ENCODE measurements around the gene SPAG6.
"Not testable (repeated sequence)": the region's sequence is repeated elsewhere in the genome, so short reads cannot be mapped to it uniquely, and the experiment has no call there.

The SPAG6 gene

DNA sequence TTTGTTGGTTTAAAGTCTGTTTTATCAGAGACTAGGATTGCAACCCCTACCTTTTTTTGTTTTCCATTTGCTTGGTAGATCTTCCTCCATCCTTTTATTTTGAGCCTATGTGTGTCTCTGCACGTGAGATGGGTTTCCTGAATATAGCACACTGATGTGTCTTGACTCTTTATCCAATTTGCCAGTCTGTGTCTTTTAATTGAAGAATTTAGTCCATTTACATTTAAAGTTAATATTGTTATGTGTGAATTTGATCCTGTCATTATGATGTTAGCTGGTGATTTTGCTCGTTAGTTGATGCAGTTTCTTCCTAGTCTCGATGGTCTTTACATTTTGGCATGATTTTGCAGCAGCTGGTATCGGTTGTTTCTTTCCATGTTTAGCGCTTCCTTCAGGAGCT lies 61.6 kb downstream of the SPAG6 start:
- H3K4me1 Mint-ChIP-seq; ATAC-seq (replicated peaks); H3K36me3 Mint-ChIP-seq; H3K4me3 Mint-ChIP-seq; DNase-seq; H3K9me3 Mint-ChIP-seq; H3K27ac Mint-ChIP-seq: not testable (repeated sequence)
- peaks cover 12 to 16% of the 10 kb centered on the region in 2 donors for H3K27me3 Mint-ChIP-seq

DNA sequence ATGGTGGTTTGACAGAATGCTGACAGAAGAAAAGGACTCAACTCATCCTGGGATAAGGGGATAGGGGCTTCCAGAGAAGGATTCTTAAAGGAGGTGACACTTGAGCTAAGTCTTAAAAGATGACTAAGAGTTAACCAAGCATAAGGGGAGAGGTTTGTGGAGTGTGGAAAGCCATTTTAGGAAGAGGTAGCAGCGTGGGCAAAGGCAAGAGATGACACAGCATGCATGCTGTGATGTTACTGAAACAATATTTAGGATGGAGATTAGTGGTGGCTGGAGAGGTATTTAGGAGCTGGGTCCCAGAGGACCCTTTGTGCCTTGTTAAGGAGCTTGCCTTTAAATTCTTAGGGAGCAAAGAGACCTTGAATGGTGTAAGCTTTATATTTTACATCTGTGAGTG lies 65.1 kb downstream of the SPAG6 start:
- Mint-ChIP-seq H3K4me1 (no peaks in the 10 kb centered on the region), H3K27me3 (peaks cover 12 to 16% of the 10 kb centered on the region in 2 donors), H3K4me3 (no peak overlapping the region), H3K27ac (no peak overlapping the region), H3K36me3 (peaks cover 3 to 4% of the 10 kb centered on the region in 2 donors), H3K9me3 (peaks cover 6% of the 10 kb centered on the region in 2 donors)
- DNase-seq (no peak), ATAC-seq (replicated peaks) (no peak)

DNA sequence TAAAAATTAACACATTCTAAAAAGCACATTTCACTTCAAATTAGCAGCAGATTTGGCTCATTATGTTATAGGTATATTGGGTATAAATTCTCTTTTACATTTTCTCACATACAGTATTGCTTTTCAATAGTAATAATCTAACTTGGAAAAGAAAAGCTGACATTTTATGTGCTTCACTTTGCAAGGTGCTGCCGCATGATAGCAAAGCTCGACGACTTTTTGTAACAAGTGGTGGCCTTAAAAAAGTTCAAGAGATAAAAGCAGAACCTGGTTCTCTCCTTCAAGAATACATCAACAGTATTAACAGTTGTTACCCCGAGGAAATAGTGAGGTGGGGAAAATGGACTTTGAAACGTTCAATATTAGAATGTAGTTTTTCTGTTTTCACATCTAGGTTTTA lies 65.5 kb downstream of the SPAG6 start:
- Mint-ChIP-seq H3K9me3 (peaks cover 6% of the 10 kb centered on the region in 2 donors), H3K4me1 (no peaks in the 10 kb centered on the region), H3K36me3 (peaks cover 3 to 4% of the 10 kb centered on the region in 2 donors), H3K4me3 (no peak overlapping the region), H3K27me3 (peaks cover 12 to 16% of the 10 kb centered on the region in 2 donors), H3K27ac (no peak overlapping the region)
- ATAC-seq (replicated peaks) (no peak), DNase-seq (no peak)

DNA sequence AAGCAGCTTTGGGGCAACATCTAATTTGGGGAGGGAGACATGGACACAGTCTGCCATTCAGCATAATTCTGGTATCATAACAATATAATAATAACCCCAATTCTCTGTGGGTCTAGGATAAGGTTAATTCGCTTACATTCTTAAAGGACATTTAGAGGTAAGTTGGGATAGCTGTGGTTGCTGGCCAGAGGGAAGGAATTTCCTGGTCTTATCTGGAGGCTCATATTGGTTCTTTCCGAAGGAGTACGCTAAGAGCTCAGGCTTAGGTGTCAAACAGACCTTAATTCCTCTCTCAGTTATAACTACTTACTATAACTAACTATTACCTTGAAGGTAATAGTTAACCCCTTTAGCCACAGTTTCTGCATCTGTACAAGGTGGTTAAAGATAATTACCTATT lies 68.8 kb downstream of the SPAG6 start:
- no peak overlapping the region for H3K27ac Mint-ChIP-seq
- H3K36me3 Mint-ChIP-seq: no peaks in the 10 kb centered on the region
- no peak overlapping the region for H3K4me3 Mint-ChIP-seq
- ATAC-seq (replicated peaks): no peak
- peaks cover 8 to 9% of the 10 kb centered on the region in 2 donors for H3K27me3 Mint-ChIP-seq
- no peaks in the 10 kb centered on the region for H3K4me1 Mint-ChIP-seq
- DNase-seq: no peak
- H3K9me3 Mint-ChIP-seq: no peaks in the 10 kb centered on the region

DNA sequence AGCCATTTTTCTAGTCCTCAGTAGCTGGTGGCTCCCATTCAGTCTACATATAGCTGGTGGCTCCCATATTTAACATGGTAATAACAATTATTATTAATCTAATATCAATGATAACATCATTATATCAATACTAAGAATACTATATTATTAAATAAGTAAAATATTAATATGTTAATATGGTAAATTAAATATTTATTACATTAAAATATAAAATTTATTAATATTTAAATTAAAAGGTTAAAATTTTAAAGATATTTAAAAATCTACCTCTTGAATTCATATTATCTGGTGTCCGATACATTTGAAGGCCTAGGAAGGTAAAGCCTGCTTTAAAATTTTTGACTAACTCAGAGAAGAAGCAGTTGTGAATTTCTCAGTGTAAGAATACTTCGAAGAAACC lies 69.8 kb downstream of the SPAG6 start:
- no peak for ATAC-seq (replicated peaks)

DNA sequence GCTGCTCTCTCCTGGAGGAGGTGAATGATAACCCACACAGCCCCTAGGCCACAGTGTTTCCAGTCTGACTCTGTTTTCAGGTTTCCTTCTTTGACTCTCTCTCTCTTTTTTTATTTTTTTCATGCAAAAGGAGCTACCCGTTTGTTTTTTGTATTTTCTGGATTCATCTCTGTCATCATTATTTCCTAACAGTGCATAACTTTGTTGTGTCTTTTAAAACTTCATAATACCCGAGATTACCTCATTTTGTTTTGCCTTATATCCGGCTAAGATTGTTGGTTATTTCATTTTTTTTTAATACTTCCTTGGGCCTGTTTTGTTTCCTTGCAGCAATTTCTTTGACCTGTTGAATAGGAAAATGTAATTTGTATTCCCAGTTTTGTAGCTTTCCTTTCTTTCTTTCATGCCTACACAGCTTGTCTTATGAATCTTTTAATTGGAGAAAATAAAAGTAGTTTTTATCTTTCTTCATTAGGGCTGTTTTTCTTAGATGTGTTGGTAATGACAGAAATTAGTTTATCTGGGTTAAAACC lies 72.5 kb downstream of the SPAG6 start:
- no peak for ATAC-seq (replicated peaks)
- H3K4me1 Mint-ChIP-seq: peaks cover 0 to 1% of the 10 kb centered on the region in 2 donors
- H3K4me3 Mint-ChIP-seq: no peak overlapping the region
- no peaks in the 10 kb centered on the region for H3K36me3 Mint-ChIP-seq
- H3K9me3 Mint-ChIP-seq: no peaks in the 10 kb centered on the region
- no peak for DNase-seq
- no peaks in the 10 kb centered on the region for H3K27me3 Mint-ChIP-seq
- H3K27ac Mint-ChIP-seq: no peak overlapping the region

More for the DNA sequence above, 69.8 kb downstream of the SPAG6 start:
- Mint-ChIP-seq H3K4me3 (no peak overlapping the region), H3K27me3 (peaks cover 4 to 5% of the 10 kb centered on the region in 2 donors), H3K36me3 (no peaks in the 10 kb centered on the region), H3K9me3 (no peaks in the 10 kb centered on the region), H3K4me1 (no peaks in the 10 kb centered on the region), H3K27ac (no peak overlapping the region)
- no peak for DNase-seq

DNA sequence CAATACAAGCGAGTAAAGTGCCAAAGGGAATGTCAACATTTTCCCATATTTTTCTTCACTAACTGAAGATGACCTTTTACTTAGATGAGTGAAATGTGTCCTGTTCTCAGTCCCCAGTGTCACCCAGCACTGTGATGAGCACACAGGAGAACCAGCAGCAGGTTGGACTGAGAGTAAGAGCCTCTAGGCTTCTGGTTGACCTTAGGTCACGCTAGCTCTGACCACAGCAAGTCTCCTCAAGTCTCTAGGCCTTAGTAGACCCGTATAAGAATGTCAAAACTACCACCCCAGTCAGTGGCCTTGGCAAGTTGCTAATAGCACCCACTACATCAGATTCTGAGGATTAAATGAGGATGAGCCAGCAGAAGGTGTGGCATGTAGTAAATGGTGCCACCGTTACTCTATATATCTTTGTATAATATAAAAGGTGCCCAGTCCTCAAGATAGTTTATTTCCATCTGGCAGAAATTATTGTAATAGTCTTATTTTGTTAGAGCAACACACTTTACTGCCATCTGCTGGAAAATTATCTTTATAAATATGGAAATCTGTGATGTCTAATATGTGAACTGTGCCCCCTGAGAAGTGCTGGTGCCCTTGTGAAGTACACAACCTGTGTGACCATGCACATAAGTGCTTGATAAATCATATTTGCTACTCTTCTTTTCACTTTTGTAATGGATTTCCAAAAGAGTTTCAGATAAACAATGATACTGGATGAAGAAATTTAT lies 75.7 kb downstream of the SPAG6 start:
- Mint-ChIP-seq H3K27ac (no peak overlapping the region), H3K27me3 (no peaks in the 10 kb centered on the region), H3K4me3 (no peak overlapping the region), H3K9me3 (no peaks in the 10 kb centered on the region), H3K36me3 (no peaks in the 10 kb centered on the region), H3K4me1 (peaks cover 6% of the 10 kb centered on the region in 2 donors)
- DNase-seq (no peak), ATAC-seq (replicated peaks) (peak in 1 of 2 donors; percentile 46)

DNA sequence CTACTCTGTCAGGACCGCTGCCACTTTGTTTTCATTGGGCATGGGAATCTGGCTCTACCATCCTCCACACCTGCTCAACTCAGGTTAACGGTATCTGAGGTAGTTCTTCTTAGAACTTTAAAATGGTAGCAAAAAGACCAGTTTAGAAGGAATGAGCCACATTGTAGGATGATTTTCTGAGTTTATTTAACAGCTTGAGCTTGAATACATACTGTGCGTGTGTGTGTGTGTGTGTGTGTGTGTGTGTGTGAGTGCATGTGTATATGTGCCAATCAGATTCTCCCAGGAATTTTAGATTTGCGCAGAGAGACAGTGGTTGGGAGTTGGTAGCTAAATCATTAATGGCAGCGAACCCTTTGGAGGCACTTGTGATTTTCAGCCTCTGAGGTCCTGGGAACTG lies 81.4 kb downstream of the SPAG6 start:
- Mint-ChIP-seq H3K9me3 (no peaks in the 10 kb centered on the region), H3K36me3 (no peaks in the 10 kb centered on the region), H3K27me3 (peaks cover 13 to 14% of the 10 kb centered on the region in 2 donors), H3K4me3 (no peak overlapping the region), H3K4me1 (peaks cover 9 to 17% of the 10 kb centered on the region in 2 donors), H3K27ac (no peak overlapping the region)
- no peak for ATAC-seq (replicated peaks)
- DNase-seq: no peak

DNA sequence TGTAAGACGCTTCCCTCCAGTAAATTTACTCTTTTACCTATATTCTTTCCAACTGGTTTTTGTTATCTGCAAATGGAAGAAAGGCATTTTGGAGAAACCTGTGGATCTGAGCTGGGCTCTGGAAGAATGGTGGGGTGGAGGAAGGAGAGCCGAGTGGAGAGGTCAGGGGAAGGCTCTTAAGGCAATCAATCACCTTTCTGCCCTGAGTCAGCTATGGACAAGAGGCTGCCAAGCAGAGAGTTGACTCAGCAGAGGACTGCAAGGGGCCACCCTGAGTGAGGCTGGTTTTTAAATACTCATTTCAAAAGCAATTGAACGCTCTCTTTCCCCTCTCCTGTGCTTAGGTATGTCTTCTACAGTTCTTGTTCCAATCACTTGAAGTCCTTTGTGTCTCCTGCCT lies 81.8 kb downstream of the SPAG6 start:
- H3K27me3 Mint-ChIP-seq: peaks cover 13 to 14% of the 10 kb centered on the region in 2 donors
- peak in 1 of 2 donors; percentile 50 for ATAC-seq (replicated peaks)
- H3K4me3 Mint-ChIP-seq: no peak overlapping the region
- H3K27ac Mint-ChIP-seq: peak overlapping the region; percentile 65
- DNase-seq: no peak
- H3K9me3 Mint-ChIP-seq: no peaks in the 10 kb centered on the region
- no peaks in the 10 kb centered on the region for H3K36me3 Mint-ChIP-seq
- peaks cover 9 to 17% of the 10 kb centered on the region in 2 donors for H3K4me1 Mint-ChIP-seq

DNA sequence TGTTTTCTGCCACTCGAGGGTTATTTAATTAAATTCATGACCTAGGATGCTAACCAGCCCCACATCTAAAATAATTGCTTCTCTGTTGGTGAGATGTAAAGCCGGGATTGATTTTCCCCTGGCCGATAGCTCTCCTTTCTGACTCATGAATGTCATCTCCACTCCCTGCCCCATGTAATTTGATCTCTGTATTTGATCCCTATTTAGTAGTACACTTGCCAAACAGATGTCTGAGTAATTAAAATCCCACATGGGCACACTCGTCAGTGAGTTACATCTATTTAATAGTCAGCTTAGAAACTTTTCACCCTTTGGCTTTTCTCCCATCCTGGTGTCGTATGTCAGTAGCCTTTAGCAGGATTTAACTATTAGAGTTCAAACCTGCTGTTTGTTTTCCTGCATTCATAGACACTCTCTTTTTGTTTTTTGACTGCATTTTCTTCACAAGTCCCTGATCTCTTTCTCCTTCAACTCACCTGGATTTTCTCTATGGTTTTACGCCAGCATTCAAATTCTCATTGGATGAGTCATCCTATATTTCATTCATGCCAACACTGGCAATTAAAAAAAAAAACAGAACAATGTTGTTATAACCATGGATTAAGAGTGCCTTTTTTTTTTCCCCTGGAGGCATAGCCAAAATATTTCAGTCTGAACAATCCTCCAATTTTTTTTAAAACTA lies 82.7 kb downstream of the SPAG6 start:
- Mint-ChIP-seq H3K27me3 (peaks cover 13 to 14% of the 10 kb centered on the region in 2 donors), H3K27ac (no peak overlapping the region), H3K36me3 (no peaks in the 10 kb centered on the region), H3K9me3 (no peaks in the 10 kb centered on the region), H3K4me1 (peaks cover 9 to 17% of the 10 kb centered on the region in 2 donors), H3K4me3 (no peak overlapping the region)
- DNase-seq: no peak
- ATAC-seq (replicated peaks): no peak

DNA sequence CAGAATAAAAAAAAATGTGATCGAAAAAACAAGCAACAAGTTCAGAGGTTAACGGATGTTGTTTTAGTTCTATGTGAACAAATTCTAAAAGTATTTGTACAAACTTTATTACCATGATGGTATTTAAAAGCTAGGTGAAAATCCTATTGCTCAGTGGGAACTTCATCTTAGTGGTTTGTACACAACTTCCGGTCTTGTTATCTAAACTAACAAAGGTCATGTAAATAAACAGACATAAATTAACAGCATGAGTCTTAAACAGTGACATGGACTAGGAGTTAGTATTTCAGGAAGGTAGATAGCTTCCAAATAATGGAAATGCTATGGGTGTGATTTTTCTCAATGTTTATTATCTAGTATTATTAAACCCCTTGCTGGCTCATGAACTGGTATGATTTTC lies 83.8 kb downstream of the SPAG6 start:
- H3K36me3 Mint-ChIP-seq: no peaks in the 10 kb centered on the region
- peaks cover 13 to 14% of the 10 kb centered on the region in 2 donors for H3K27me3 Mint-ChIP-seq
- no peaks in the 10 kb centered on the region for H3K9me3 Mint-ChIP-seq

DNA sequence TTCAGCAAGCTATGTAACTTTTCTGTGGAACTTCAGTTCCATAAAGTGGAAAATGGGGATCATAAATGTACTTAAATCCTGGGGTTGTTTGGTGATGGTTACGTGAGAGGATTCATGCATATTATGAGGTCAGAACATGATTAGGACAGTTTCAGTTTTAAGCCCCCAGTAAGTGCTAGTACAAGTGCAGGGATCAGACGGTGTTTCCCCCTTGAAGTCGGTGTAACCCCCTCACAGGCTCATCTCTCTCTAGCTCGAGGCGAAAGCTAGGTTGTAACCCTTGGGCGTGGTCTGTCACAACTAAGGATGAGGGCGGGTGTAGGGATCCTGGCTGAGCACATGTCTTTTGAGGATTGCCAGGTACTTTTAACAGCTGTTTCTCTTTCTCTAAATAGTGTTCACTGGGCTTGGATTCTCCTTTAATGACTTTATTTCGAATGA lies 84.7 kb downstream of the SPAG6 start:
- no peaks in the 10 kb centered on the region for H3K36me3 Mint-ChIP-seq
- no peak overlapping the region for H3K4me3 Mint-ChIP-seq
- H3K4me1 Mint-ChIP-seq: peaks cover 10 to 26% of the 10 kb centered on the region in 2 donors
- peaks cover 13 to 14% of the 10 kb centered on the region in 2 donors for H3K27me3 Mint-ChIP-seq
- DNase-seq (no peak), ATAC-seq (replicated peaks) (peak in 1 of 2 donors; percentile 57)
- no peak overlapping the region for H3K27ac Mint-ChIP-seq
- no peaks in the 10 kb centered on the region for H3K9me3 Mint-ChIP-seq

More for the DNA sequence above, 83.8 kb downstream of the SPAG6 start:
- DNase-seq (no peak), ATAC-seq (replicated peaks) (no peak)
- Mint-ChIP-seq H3K27ac (no peak overlapping the region), H3K4me1 (peaks cover 11 to 22% of the 10 kb centered on the region in 2 donors), H3K4me3 (no peak overlapping the region)

DNA sequence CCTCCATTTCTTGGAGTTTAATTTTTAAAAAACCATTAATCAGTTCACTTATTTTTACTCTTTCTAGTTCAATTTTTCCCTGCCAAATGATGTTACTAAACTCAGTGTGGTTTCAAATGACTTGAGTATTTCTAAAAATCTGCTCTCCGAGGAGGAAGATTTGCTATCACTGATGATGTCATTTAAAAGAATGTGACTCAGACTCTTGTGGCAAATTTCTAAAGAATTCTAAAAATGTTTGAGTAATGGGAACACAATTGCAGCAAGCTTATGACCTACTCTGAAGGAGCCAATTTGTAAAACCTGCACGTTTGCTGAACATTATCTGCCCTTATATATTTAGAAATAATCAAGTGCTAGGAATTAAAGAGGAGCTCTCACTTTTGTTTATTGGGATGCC lies 88.6 kb downstream of the SPAG6 start:
- no peaks in the 10 kb centered on the region for H3K9me3 Mint-ChIP-seq
- DNase-seq: no peak
- H3K4me1 Mint-ChIP-seq: peaks cover 21 to 52% of the 10 kb centered on the region in 2 donors
- H3K27ac Mint-ChIP-seq: peak overlapping the region; percentile 70
- peaks cover 5 to 8% of the 10 kb centered on the region in 2 donors for H3K27me3 Mint-ChIP-seq
- no peak for ATAC-seq (replicated peaks)
- H3K36me3 Mint-ChIP-seq: no peaks in the 10 kb centered on the region
- H3K4me3 Mint-ChIP-seq: peak overlapping the region in 1 of 2 donors; percentile 19

DNA sequence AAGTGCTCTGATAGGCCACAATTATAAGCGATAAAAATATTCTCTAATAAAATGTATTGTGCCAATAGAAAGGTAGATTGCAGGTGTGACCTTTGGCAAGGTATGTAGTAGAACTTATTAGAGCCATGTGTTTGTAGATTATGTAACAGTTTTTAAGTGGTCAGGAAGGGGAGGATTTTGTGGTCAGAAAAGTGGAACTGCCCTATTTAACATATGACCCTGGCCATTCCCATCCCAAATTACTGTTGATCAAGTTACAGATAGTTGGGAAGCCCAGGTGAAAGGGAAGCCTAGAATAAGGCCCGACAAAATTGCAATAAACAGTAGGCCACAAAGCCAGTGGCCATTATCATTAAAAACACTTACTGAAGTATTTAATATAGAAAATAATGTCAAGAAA lies 89.2 kb downstream of the SPAG6 start:
- H3K4me3 Mint-ChIP-seq: no peak overlapping the region
- no peak for DNase-seq
- peaks cover 22 to 55% of the 10 kb centered on the region in 2 donors for H3K4me1 Mint-ChIP-seq
- H3K36me3 Mint-ChIP-seq: no peaks in the 10 kb centered on the region
- H3K27ac Mint-ChIP-seq: no peak overlapping the region
- H3K9me3 Mint-ChIP-seq: no peaks in the 10 kb centered on the region
- peaks cover 3 to 4% of the 10 kb centered on the region in 2 donors for H3K27me3 Mint-ChIP-seq
- no peak for ATAC-seq (replicated peaks)

DNA sequence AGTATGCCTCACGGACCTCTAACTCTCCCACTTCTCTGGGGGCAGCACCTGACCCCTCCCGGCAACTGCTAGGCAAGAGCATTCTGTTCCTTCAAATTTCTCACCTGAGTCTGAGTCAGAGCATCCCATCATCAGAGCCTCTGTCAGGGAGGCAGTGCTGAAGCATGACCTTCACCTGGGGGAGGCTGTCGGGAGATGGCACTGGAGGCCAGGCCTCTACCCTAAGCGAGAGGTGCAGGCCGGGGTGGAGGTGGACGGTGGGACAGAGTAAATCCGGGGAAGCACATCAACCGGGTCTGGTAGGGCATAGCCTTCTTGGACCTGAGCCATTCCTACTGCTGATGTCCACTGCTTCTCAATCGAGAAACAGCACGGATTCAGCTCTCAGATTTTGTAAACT lies 90.4 kb downstream of the SPAG6 start:
- Mint-ChIP-seq H3K36me3 (no peaks in the 10 kb centered on the region), H3K27ac (peak overlapping the region; percentile 98), H3K27me3 (no peaks in the 10 kb centered on the region), H3K4me3 (peak overlapping the region; percentile 19 to 96), H3K4me1 (peaks cover 22 to 53% of the 10 kb centered on the region in 2 donors), H3K9me3 (no peaks in the 10 kb centered on the region)
- ATAC-seq (replicated peaks): no peak
- no peak for DNase-seq

Data from stimulated activated naive B cell treated with anti-CD40 and anti-IgM and Interleukin-4, amounts not matched to agents 10 μg/mL and 1 μg/mL and 100 μg/mL, for 72 hours (primary cell).